GM23248 (cell line): Measurements from ENCODE around the gene ST7.

Experiments used
- EZH2 ChIP-seq: fragments of 200-600 bp; sonication (generic); IDR thresholded peaks from 2 replicates; pipeline ENCODE4 v1.6.1; 2018; ENCODE audit warnings: antibody characterized with exemption, mild to moderate bottlenecking; ENCODE audit not compliant: insufficient read depth, poor library complexity, severe bottlenecking
- EZH2phosphoT487 ChIP-seq: fragments of 200-600 bp; sonication (generic); IDR thresholded peaks from 2 replicates; pipeline ENCODE4 v1.6.1; 2018; ENCODE audit warnings: antibody characterized with exemption, moderate library complexity, mild to moderate bottlenecking, low read depth; ENCODE audit not compliant: insufficient read depth

- no peak for TF ChIP-seq EZH2phosphoT487
- TF ChIP-seq EZH2, result no peak
Measured at GRCh38 chr7:117114272-117114671, 161.0 kb downstream of the ST7 start.
